KMS-11 (cell line): ENCODE measurements around the gene CTCFL.

Source experiments
- H2AFZ ChIP-seq: fragments of 200-600 bp; sonication (generic); 2 replicates; pipeline ENCODE4 v1.6.1; 2016; ENCODE audit warnings: antibody characterized with exemption, mixed run types, low read depth
- H3K27ac ChIP-seq: fragments of 200-600 bp; sonication (generic); 2 replicates; pipeline ENCODE4 v1.6.1; 2016; ENCODE audit warnings: mild to moderate bottlenecking, mixed run types
- H3K27me3 ChIP-seq: fragments of 200-600 bp; sonication (generic); 2 replicates; pipeline ENCODE4 v1.6.1; 2017; ENCODE audit warnings: mild to moderate bottlenecking, low read depth, mixed run types, moderate library complexity; ENCODE audit not compliant: insufficient read depth
- H3K36me3 ChIP-seq: fragments of 200-600 bp; sonication (generic); 2 replicates; pipeline ENCODE4 v1.6.1; 2017; ENCODE audit warnings: mild to moderate bottlenecking, mixed run types; ENCODE audit not compliant: insufficient read depth
- H3K4me1 ChIP-seq: fragments of 200-600 bp; sonication (generic); 2 replicates; pipeline ENCODE4 v1.6.1; 2016; ENCODE audit warnings: mild to moderate bottlenecking, low read depth, mixed run types; ENCODE audit not compliant: poor library complexity, severe bottlenecking
- H3K4me2 ChIP-seq: fragments of 200-600 bp; sonication (generic); 2 replicates; pipeline ENCODE4 v1.7.0; 2016; ENCODE audit warnings: mild to moderate bottlenecking, mixed run types
- H3K4me3 ChIP-seq: fragments of 200-600 bp; sonication (generic); IDR thresholded peaks from 2 replicates; pipeline ENCODE4 v1.6.1; 2017; ENCODE audit warnings: low read depth, low read length, mixed read lengths; ENCODE audit not compliant: insufficient read depth
- H3K79me2 ChIP-seq: fragments of 200-600 bp; sonication (generic); 2 replicates; pipeline ENCODE4 v1.6.1; 2016; ENCODE audit warnings: low read depth, mixed run types; ENCODE audit not compliant: insufficient read depth
- H3K9ac ChIP-seq: fragments of 200-600 bp; sonication (generic); 2 replicates; pipeline ENCODE4 v1.6.1; 2016; ENCODE audit warnings: mild to moderate bottlenecking, mixed run types
- H4K20me1 ChIP-seq: fragments of 200-600 bp; sonication (generic); 2 replicates; pipeline ENCODE4 v1.6.1; 2016; ENCODE audit warnings: mild to moderate bottlenecking, mixed run types; ENCODE audit not compliant: insufficient read depth
- CTCF ChIP-seq: fragments of 200-600 bp; sonication (generic); conservative IDR thresholded peaks from 2 replicates; pipeline ENCODE4 v1.6.1; 2017; ENCODE audit warnings: low read depth, mild to moderate bottlenecking, antibody characterized with exemption, low read length, moderate library complexity, mixed read lengths

The CTCFL gene

GRCh38 chr20:57525328-57526086 lies 567 bp upstream of the CTCFL start:
- no peak overlapping the region for H3K27ac ChIP-seq

GRCh38 chr20:57523782-57524181 lies 1.2 kb downstream of the CTCFL start:
- Histone ChIP-seq H3K27ac (no peak overlapping the region), H4K20me1 (no peaks in the 10 kb centered on the region), H2AFZ (no peak overlapping the region), H3K4me1 (no peaks in the 10 kb centered on the region), H3K9ac (no peak overlapping the region), H3K36me3 (no peaks in the 10 kb centered on the region), H3K4me3 (no peak overlapping the region), H3K27me3 (no peaks in the 10 kb centered on the region), H3K79me2 (no peaks in the 10 kb centered on the region), H3K4me2 (no peak overlapping the region)
- no peak for TF ChIP-seq CTCF

More at GRCh38 chr20:57525328-57526086, 567 bp upstream of the CTCFL start:
- H3K9ac ChIP-seq = no peak overlapping the region
- no peak for TF ChIP-seq CTCF
- H3K4me1 ChIP-seq = no peaks in the 10 kb centered on the region
- peaks cover 4% of the 10 kb centered on the region; the same call in 1 of the 2 replicates for H3K27me3 ChIP-seq
- H2AFZ ChIP-seq = no peak overlapping the region
- no peaks in the 10 kb centered on the region for H3K36me3 ChIP-seq
- no peak overlapping the region for H3K4me3 ChIP-seq
- H3K79me2 ChIP-seq = no peaks in the 10 kb centered on the region
- no peaks in the 10 kb centered on the region for H4K20me1 ChIP-seq
- H3K4me2 ChIP-seq = no peak overlapping the region

- Histone ChIP-seq H3K27ac (no peak overlapping the region), H3K79me2 (no peaks in the 10 kb centered on the region), H3K4me2 (no peak overlapping the region), H3K9ac (no peak overlapping the region), H3K36me3 (no peaks in the 10 kb centered on the region), H2AFZ (no peak overlapping the region), H4K20me1 (no peaks in the 10 kb centered on the region), H3K27me3 (no peaks in the 10 kb centered on the region), H3K4me3 (no peak overlapping the region), H3K4me1 (no peaks in the 10 kb centered on the region)
- no peak for TF ChIP-seq CTCF
Observed at GRCh38 chr20:57522380-57523140, 2.4 kb downstream of the CTCFL start.

- Histone ChIP-seq H3K27ac (no peak overlapping the region), H3K4me2 (no peak overlapping the region), H2AFZ (no peak overlapping the region), H3K36me3 (no peaks in the 10 kb centered on the region), H3K27me3 (no peaks in the 10 kb centered on the region), H3K4me3 (no peak overlapping the region), H3K4me1 (no peaks in the 10 kb centered on the region), H3K9ac (no peak overlapping the region), H3K79me2 (no peaks in the 10 kb centered on the region), H4K20me1 (no peaks in the 10 kb centered on the region)
- no peak for TF ChIP-seq CTCF
Observed at GRCh38 chr20:57517904-57518303, 7.0 kb downstream of the CTCFL start.
